Endothelial cell of umbilical vein (primary cell): ENCODE measurements around the gene GRIFIN. TPM values are rescaled to one million over a fixed set of nuclear protein-coding genes. Genes with fewer than 3 reads are reported as not detected.

Experiments
- BruUV-seq: library from RNA; stranded (reverse); fragments of 400-500 nt; replicated peaks from 2 replicates; lab custom pipeline; 2021; lab: Mats Ljungman, UMichigan
- CTCF ChIA-PET: fragments of 300-600, 350-600 bp; sonication (Branson Sonifier 250); formaldehyde crosslinking; loops from one replicate; lab custom pipeline; 2021; ENCODE audit warnings: antibody characterized with exemption, inconsistent platforms; lab: Charles Lee
- POLR2A ChIA-PET: fragments of 300-600, 350-600 bp; sonication (Branson Sonifier 250); formaldehyde crosslinking; loops from one replicate; lab custom pipeline; 2021; ENCODE audit warnings: antibody characterized with exemption, inconsistent platforms; lab: Charles Lee
- DNase-seq: peaks from one replicate; pipeline ENCODE4 v3.0.0-alpha.2; 2011; ENCODE audit warnings: low read depth, low spot score
- FAIRE-seq: peaks from 2 replicates; lab custom pipeline; 2011; peaks lifted over from hg19 to GRCh38; lab: Jason Lieb, UNC
- H2AFZ ChIP-seq: 2 replicates; pipeline ENCODE4 v1.6.0; 2012; ENCODE audit warnings: low read depth, low read length, control low read depth, inconsistent platforms
- H3K27ac ChIP-seq: 2 replicates; pipeline ENCODE4 v1.5.1; 2011; ENCODE audit warnings: low read depth, mild to moderate bottlenecking, control low read depth, low read length, moderate library complexity; ENCODE audit not compliant: insufficient read depth
- H3K27me3 ChIP-seq, 2 experiments: 2 replicates each; pipeline versions ENCODE4 v1.6.0 to v1.6.1; 2011; ENCODE audit warnings: low read length in 2 of 2, mixed read lengths in 1 of 2; ENCODE audit not compliant: control insufficient read depth in 2 of 2, insufficient read depth in 2 of 2
- H3K36me3 ChIP-seq, 2 experiments: 2 replicates in 1 of 2; 3 replicates in 1 of 2; pipeline ENCODE4 v1.5.1; 2011; ENCODE audit warnings: low read length in 2 of 2, mild to moderate bottlenecking in 1 of 2, moderate library complexity in 1 of 2; ENCODE audit not compliant: control insufficient read depth in 2 of 2, insufficient read depth in 2 of 2; ENCODE audit errors: extremely low read depth in 1 of 2
- H3K4me1 ChIP-seq: 3 replicates; pipeline ENCODE4 v1.5.1; 2011; ENCODE audit warnings: mild to moderate bottlenecking, low read length; ENCODE audit not compliant: control insufficient read depth, insufficient read depth; ENCODE audit errors: extremely low read depth
- H3K4me2 ChIP-seq: 2 replicates; pipeline ENCODE4 v1.6.1; 2011; ENCODE audit warnings: low read length, control low read depth, mixed read lengths; ENCODE audit not compliant: insufficient read depth
- H3K4me3 ChIP-seq, 3 experiments: fragments of 200-600 bp in 1 of 3; sonication (generic), shearing (Covaris generic) in 1 of 3; replicated peaks in 1 of 3; 2 replicates each; pipeline ENCODE4 v1.5.1; 2011 to 2016; ENCODE audit warnings: control low read depth in 3 of 3, low read length in 3 of 3, mild to moderate bottlenecking in 2 of 3, inconsistent platforms in 1 of 3, low read depth in 1 of 3, moderate library complexity in 1 of 3; ENCODE audit not compliant: insufficient read depth in 1 of 3
- H3K79me2 ChIP-seq: 2 replicates; pipeline ENCODE4 v1.6.0; 2012; ENCODE audit warnings: low read length, inconsistent platforms; ENCODE audit not compliant: control insufficient read depth, insufficient read depth
- H3K9ac ChIP-seq: replicated peaks from 2 replicates; pipeline ENCODE3; 2011; ENCODE audit warnings: low read length, control low read depth; ENCODE audit not compliant: insufficient read depth; ENCODE audit errors: extremely low read depth
- H3K9me1 ChIP-seq: replicated peaks from 3 replicates; pipeline ENCODE4 v1.6.0; 2011; ENCODE audit warnings: mild to moderate bottlenecking, low read length; ENCODE audit not compliant: control insufficient read depth, insufficient read depth; ENCODE audit errors: extremely low read depth
- H3K9me3 ChIP-seq: replicated peaks from 2 replicates; pipeline ENCODE4 v1.5.1; 2012; ENCODE audit warnings: low read length, inconsistent platforms; ENCODE audit not compliant: control insufficient read depth, insufficient read depth
- H4K20me1 ChIP-seq: replicated peaks from 2 replicates; pipeline ENCODE3; 2011; ENCODE audit warnings: mild to moderate bottlenecking, low read length; ENCODE audit not compliant: control insufficient read depth, insufficient read depth; ENCODE audit errors: extremely low read depth
- EZH2 ChIP-seq: IDR thresholded peaks from 2 replicates; pipeline ENCODE4 v1.6.1; 2012; ENCODE audit warnings: borderline replicate concordance, low read depth, mild to moderate bottlenecking, moderate library complexity, low read length, inconsistent platforms; ENCODE audit not compliant: severe bottlenecking
- FOS ChIP-seq: IDR thresholded peaks from 2 replicates; pipeline ENCODE4 v1.6.1; 2011; ENCODE audit warnings: mild to moderate bottlenecking, low read length, moderate library complexity, borderline replicate concordance; ENCODE audit not compliant: insufficient read depth
- GATA2 ChIP-seq: IDR thresholded peaks from 2 replicates; pipeline ENCODE4 v1.7.0; 2011; ENCODE audit warnings: low read depth, mild to moderate bottlenecking, moderate library complexity, mixed read lengths, low read length; ENCODE audit not compliant: insufficient read length, insufficient read depth
- JUN ChIP-seq: IDR thresholded peaks from 2 replicates; pipeline ENCODE4 v1.6.1; 2011; ENCODE audit warnings: borderline replicate concordance, low read depth; ENCODE audit not compliant: insufficient read length, insufficient read depth
- MYC ChIP-seq: IDR thresholded peaks from one replicate; pipeline ENCODE4 v1.6.1; 2011; ENCODE audit warnings: mild to moderate bottlenecking, low read depth, low read length
- POLR2A ChIP-seq: IDR thresholded peaks from 2 replicates; pipeline ENCODE4 v1.6.1; 2012; ENCODE audit warnings: low read depth, mild to moderate bottlenecking, control low read depth, low read length
- POLR2AphosphoS5 ChIP-seq: IDR thresholded peaks from 2 replicates; pipeline ENCODE4 v1.6.1; 2012; ENCODE audit warnings: low read depth, mild to moderate bottlenecking, control low read depth, low read length, moderate library complexity; ENCODE audit not compliant: insufficient read depth
- dilution Hi-C: fragments of 300-500 bp; cut with MboI; formaldehyde crosslinking; loops from one replicate; pipeline ENCODE4 v1.15.0; 2019; ENCODE audit warnings: low sequenced_read_pairs; ENCODE audit not compliant: extremely low pct_ligation_motif_present
- intact Hi-C: fragments of 100-400 bp; cut with micrococcal nuclease; formaldehyde crosslinking; loops from one replicate; pipeline ENCODE4 v1.10.0; 2022
- polyA plus RNA-seq, 4 experiments: library from polyadenylated mRNA; depleted of rRNA in 3 of 4; stranded (reverse) in 3 of 4; unstranded in 1 of 4; fragments of >200 nt; gene quantifications; 2 replicates each; pipeline versions ENCODE4 v1.2.1 to v1.2.3, GENCODE V29; 2011 to 2012; ENCODE audit warnings: missing spikeins in 1 of 4
- total RNA-seq: library from RNA; stranded (reverse); gene quantifications from 2 replicates; pipeline ENCODE4 v1.2.3, GENCODE V29; 2021
- TF ChIP-seq, protein P1 (sequence below): IDR thresholded peaks from 2 replicates; pipeline ENCODE4 v1.6.1; 2011; ENCODE audit not compliant: insufficient read depth, insufficient read length
- TF ChIP-seq, protein P2 (sequence below), 2 donors: IDR thresholded peaks; 1 replicate in 1 of 2; 2 replicates in 1 of 2; pipeline ENCODE4 v1.5.1; 2011; ENCODE audit warnings: low read length in 2 of 2, mild to moderate bottlenecking in 2 of 2, moderate library complexity in 2 of 2, control low read depth in 1 of 2, inconsistent platforms in 1 of 2, low read depth in 1 of 2; ENCODE audit not compliant: insufficient read depth in 1 of 2; ENCODE audit errors: extremely low read depth in 1 of 2

GRIFIN gene
- total and polyA plus RNA-seq, 2 donors (not counting 3 experiments of a cell fraction or from before 2014, with no cell fraction given), result not detected

DNA sequence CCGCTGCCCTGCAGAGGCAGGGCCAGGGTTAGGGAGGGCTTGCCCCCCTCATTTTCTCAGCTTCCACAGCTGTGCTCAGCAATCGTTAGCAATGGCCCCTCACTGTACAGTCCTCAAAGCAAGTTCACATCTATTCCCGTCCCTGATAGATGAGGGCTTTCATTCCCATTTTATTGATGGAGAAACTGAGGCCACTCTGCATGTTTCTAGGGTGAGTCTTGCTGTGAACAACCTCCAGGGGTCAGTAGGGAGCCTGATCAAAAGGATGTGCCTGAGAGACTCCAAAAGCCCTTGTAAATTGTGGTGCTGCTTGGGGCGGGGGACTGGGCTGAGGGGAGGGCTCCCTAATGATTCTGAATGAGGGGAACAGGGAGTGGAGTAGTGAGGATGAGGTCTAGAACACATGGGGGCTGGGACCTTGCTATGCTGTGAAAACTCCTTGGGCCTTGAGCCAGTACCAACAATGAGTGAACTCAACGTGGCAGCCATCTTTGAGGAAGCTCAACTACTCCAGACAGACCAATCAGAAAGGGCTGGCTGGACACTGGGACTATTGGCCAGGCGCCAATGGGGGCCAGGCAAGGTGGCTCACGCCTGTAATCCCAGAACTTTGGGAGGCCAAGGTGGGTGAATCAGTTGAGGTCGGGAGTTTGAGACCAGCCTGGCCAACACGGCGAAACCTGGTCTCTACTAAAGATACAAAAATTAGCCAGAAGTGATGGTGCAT, 6.7 kb upstream of the GRIFIN start:
- Histone ChIP-seq H3K4me3 (no peak overlapping the region), H3K4me1 (no peaks in the 10 kb centered on the region), H3K27me3 (peaks cover 0 to 4% of the 10 kb centered on the region in 2 experiments), H3K9ac (no peak overlapping the region), H3K27ac (no peak overlapping the region), H3K79me2 (no peaks in the 10 kb centered on the region), H3K4me2 (no peak overlapping the region), H3K9me1 (no peaks in the 10 kb centered on the region), H2AFZ (no peak overlapping the region), H4K20me1 (no peaks in the 10 kb centered on the region), H3K36me3 (no peaks in the 10 kb centered on the region), H3K9me3 (no peaks in the 10 kb centered on the region)
- POLR2A ChIA-PET, result no interaction called here
- intact Hi-C loops, result no loop called here
- no peak for FAIRE-seq
- no peak for TF ChIP-seq GATA2
- no peak for TF ChIP-seq FOS
- TF ChIP-seq MYC, result no peak
- TF ChIP-seq, protein P1, sequence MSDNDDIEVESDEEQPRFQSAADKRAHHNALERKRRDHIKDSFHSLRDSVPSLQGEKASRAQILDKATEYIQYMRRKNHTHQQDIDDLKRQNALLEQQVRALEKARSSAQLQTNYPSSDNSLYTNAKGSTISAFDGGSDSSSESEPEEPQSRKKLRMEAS, result no peak
- no peak for TF ChIP-seq POLR2AphosphoS5
- no peak for TF ChIP-seq POLR2A
- TF ChIP-seq, protein P2, sequence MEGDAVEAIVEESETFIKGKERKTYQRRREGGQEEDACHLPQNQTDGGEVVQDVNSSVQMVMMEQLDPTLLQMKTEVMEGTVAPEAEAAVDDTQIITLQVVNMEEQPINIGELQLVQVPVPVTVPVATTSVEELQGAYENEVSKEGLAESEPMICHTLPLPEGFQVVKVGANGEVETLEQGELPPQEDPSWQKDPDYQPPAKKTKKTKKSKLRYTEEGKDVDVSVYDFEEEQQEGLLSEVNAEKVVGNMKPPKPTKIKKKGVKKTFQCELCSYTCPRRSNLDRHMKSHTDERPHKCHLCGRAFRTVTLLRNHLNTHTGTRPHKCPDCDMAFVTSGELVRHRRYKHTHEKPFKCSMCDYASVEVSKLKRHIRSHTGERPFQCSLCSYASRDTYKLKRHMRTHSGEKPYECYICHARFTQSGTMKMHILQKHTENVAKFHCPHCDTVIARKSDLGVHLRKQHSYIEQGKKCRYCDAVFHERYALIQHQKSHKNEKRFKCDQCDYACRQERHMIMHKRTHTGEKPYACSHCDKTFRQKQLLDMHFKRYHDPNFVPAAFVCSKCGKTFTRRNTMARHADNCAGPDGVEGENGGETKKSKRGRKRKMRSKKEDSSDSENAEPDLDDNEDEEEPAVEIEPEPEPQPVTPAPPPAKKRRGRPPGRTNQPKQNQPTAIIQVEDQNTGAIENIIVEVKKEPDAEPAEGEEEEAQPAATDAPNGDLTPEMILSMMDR (IDR thresholded peaks at IDR 0.05; ENCODE audit: extremely low read depth in 1 of 2, insufficient read depth in 1 of 2, low read depth in 1 of 2, low read length in 2 of 2), result no peak
- TF ChIP-seq EZH2, result no peak
- TF ChIP-seq JUN, result no peak
- dilution Hi-C loops, result no loop called here
- DNase-seq, result no peak
- BruUV-seq, result no TSS peak
- CTCF ChIA-PET, result interaction anchor here (0.9 to 1.7 kb wide), 3 partner anchors 11 to 31 kb away, joined by 3 to 9 read pairs (median 4); no protein-coding TSS in a partner anchor
